GM19452 (cell line): ENCODE data around the gene SECTM1.
"Not testable (repeated sequence)": the region's sequence is repeated elsewhere in the genome, so short reads cannot be mapped to it uniquely, and the experiment has no call there.

Experiments
- ATAC-seq: cut with Tn5 transposase; IDR thresholded peaks from one replicate; pipeline ENCODE4 v1.9.1; 2021; ENCODE audit not compliant: unreplicated experiment

Gene SECTM1

DNA sequence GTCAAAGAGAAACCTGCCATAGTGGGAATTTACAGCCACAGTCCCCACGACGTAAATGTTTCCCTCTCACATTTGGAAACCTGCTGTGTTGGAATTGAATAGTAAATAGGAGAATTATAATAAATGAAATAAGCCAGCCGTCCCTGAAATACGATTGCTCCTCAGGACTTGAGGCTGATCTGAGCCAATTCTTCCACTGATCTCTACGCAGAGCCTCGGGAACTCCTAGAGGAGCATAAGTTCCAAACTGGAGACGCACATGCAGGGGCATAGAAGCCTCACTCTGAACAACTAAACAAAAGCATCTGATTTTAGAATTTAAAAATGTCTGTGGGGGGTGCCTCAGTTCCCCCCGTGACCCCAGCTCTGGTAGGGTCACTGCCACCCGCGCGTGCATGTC lies 15.3 kb upstream of the SECTM1 start:
- ATAC-seq: no peak

- ATAC-seq: no peak
These were observed 14.9 kb upstream of the SECTM1 start for GRCh38 chr17:82348434-82348833.

DNA sequence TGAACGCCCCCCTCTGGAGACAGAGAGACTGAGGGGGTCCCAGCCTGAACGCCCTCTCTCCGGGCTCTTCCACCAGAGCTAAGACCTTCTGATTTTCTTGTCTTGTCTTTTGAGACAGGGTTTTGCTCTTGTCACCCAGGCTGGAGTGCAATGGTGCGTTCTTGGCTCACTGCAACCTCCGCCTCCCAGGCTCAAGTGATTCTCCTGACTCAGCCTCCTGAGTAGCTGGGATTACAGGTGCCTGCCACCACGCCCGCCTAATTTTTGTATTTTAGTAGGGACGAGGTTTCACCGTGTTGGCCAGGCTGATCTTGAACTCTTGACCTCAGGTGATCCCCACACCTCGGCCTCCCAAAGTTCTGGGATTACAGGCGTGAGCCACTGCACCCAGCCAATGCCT lies 14.4 kb upstream of the SECTM1 start:
- ATAC-seq: not testable (repeated sequence)

GRCh38 chr17:82346342-82347300 lies 13.1 kb upstream of the SECTM1 start:
- no peak for ATAC-seq

GRCh38 chr17:82345151-82345976 lies 11.8 kb upstream of the SECTM1 start:
- ATAC-seq: no peak

DNA sequence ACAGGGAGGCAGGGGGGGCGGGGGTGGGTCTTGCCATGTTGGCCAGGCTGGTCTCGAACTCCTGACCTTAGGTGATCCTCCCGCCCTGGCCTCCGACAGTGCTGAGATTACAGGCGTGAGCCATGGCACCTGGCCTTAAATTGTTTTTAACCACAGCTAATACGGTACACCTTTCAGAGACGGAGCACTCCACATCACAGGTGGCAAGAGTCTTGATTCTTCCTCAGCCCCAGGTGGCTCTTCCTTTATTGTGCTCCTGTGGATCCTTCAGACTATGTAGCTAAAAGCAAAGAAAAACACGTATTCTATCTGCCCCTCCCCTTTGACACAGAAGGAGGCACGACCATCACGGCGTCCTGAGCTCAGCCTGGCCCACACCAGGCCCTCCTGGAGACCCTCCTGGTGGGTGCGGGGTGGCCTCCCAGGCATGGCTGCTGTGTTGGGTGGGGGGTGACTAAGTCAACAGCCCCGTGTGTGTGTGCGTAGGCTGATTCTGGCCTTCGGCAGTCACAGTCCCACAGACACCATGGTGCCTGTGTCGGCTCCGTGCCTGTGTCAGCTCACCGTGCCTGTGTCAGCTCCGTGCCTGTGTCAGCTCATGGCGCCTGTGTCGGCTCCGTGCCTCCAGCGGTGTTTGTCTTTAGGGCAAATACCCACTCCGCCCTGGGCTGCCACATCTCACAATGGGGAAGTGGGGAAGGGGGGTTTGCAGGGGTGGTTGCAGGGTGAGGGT lies 10.8 kb upstream of the SECTM1 start:
- ATAC-seq: no peak

DNA sequence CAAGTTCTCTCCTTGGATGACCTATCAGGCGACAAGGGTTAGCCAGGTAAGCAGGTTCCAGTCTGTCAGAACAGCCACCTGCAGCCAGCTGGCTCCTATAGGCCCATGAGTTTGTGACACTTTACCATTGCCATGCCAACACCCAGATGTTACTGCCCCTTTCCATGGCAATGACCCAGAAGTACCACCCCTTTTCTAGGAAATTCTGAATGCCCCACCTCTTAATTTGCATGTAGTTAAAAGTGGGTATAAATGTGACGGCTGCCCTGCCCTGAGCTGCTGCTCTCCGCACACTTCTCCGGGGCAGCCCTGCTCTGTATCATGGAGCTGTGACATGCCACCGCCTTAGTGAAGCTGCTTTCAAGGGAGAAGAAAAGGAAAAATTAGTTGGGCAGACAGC lies 10.0 kb upstream of the SECTM1 start:
- no peak for ATAC-seq

DNA sequence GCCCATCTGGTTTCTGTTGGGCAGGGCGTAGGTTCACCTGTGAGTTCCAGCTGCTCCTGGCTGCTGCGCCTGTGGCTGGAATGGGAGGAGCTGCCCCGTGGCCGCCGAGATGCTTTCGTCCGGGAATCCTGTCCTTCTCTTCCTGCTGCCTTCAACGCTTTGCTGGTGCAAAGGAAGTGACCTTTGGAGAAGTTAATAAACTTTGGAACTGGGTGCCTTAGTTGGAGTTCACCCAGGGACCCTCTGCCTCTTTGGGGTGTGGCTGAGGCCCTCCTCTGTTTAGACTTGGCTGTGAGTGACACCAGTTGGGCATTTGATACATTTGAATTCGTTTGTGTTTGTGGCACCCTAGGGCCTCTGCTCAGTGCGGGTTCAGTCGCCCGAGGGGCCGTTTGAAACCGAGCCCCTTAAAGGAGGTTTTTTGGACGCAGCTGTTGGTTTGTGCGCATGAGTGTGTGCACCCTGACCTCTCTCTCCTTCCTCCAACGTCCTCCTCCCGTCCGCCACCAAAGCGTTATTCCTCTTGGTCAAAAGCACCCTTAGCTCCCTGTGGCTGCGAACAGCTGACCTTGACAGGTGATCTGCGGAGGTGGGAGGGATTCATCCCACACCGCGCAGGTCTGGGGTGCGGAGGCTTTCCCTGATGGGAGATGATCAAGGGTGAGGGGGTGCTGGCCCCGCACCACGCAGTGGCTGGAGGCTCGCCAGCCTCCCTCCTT lies 9.0 kb upstream of the SECTM1 start:
- no peak for ATAC-seq

DNA sequence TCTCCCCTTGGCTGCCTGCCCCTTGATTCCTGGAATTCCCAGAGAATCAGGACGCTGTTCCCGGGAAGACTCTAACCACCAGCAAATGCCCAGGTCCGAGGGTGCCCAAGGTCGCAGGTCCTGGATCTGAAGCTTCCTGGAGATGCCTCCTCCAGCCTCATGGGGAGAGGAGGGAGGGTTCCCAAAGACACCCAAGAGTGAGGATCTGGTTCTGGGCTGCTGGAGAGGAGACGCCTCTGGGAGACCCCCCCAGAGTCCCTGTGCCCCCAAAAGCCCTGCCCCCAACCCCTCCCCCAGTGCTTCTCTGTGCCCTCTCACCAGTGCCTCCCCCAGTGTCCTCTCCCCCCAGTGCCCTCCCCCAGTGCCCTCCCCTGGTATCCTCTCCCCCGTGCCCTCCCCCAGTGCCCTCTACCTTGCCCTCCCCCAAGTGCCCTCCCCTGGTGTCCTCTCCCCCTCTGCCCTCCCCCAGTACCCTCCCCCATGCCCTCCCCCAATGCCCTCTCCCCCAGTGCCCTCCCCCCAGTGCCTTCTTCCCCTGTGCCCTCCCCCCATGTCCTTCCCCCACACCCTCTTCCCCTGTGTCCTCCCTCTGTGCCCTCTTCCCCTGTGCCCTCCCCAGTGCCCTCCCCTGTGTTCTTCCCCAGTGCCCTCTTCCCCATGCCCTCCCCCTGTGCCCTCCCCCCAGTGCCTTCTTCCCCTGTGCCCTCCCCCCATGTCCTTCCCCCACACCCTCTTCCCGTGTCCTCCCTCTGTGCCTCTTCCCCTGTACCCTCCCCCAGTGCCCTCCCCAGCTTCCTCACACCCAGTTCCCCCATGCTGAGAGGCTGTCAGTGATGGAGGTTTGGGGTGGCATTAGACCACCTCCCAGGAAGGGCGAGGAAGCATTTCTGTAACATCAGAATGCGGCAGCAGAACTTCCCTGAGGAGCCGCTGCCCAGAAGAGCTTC lies 6.3 kb upstream of the SECTM1 start:
- ATAC-seq: no peak

GRCh38 chr17:82338858-82339633 lies 5.5 kb upstream of the SECTM1 start:
- ATAC-seq: no peak

- no peak for ATAC-seq
These were observed 1.2 kb upstream of the SECTM1 start for GRCh38 chr17:82334622-82335394.

DNA sequence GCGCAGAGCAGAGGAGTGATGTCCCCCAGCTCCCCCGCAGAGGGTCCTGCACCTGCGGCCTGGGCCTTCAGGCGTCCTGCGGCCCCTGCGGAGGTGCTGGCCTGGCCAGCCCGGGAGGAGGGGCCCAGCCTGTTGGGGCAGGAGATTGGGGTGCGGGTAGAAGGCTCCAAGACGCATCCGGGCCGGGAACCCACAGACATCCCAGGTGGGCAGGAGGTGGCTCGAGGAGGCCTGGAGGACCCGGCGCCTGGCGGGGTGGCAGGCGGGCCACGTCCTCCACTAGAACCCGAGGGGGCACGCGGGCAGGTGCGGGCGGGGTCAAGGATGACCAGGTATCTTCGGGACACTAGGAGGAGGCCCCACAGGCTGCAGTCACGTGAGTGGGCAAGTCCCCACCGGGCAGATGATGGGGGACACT lies 647 bp upstream of the SECTM1 start:
- ATAC-seq: no peak

- ATAC-seq: no peak
These were observed 792 bp downstream of the SECTM1 start for GRCh38 chr17:82332669-82333278.

DNA sequence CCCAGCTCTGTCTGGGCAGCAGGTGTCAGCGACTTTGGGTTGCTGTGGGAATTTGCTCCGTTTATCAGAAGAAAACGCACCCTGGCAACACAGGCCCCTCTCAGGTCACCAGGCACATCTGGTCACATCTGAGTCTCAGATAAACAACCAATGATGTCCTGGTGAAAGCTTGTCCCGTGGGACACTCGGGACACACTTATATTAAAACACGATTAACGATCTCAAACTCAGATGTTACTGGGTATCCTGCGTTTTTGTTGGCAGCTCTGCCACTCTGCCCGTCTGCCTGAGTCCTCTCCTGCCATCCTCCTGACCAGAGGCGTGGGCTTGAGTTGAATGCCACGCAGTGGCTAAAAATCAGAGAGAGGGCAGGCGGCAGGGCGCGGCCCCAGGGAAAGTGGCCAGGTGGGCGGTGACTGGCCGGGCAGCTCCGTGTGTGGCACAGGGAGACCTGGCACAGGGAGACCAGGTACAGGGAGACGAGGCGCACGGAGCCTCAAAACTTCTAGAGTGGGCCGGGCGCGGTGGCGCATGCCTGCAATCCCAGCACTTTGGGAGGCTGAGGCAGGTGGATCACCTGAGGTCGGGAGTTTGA lies 2.1 kb downstream of the SECTM1 start:
- ATAC-seq: no peak

- no peak for ATAC-seq
These were observed 3.0 kb downstream of the SECTM1 start for GRCh38 chr17:82330322-82331239.

DNA sequence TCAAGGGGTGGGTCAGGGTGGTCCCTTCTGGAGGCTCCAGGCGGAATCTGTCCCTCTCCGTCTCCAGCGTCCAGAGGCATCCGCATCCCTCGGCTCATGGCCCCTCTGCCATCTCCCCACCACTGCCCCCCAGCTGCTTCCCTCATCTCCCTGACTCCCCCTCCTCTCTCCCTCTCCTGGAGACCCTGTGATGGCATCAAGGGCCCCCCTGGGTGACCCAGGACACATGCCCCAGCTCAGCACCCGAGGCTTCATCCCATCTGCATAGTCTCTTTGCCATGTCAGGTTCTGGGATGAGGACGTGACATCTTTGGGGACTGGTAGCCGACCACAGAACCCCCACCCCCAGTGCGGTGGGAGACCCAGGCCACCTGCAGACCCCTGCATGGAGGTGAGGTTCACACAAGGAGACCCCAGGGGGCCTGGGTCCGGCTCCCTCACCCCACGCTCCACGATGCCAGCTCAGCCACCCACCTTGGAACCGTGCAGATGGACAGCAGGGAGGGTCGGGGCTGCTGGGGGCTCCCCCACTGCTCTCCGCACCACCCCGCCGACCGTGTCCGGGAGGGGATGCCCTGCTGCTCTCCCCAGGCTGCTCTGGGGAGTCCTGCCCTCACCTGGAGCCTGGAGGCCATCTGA lies 3.8 kb downstream of the SECTM1 start:
- no peak for ATAC-seq
